NOMO-1 (cell line): Measurements from ENCODE around the gene UBE2E2.
"Not testable (repeated sequence)": the region's sequence is repeated elsewhere in the genome, so short reads cannot be mapped to it uniquely, and the experiment has no call there.

Experiments
- DNase-seq, 2 experiments: peaks; one replicate each; lab custom pipeline; 2025; ENCODE audit not compliant: unreplicated experiment in 2 of 2; lab: John Stamatoyannopoulos, UW

UBE2E2 gene

GRCh38 chr3:23320586-23321570 lies 117.8 kb downstream of the UBE2E2 start:
- no peak for DNase-seq

- peak; percentile 19 to 72 for DNase-seq
Observed at GRCh38 chr3:23324745-23325144, 121.6 kb downstream of the UBE2E2 start.

- peak in 1 of 2 experiments; percentile 5 for DNase-seq
Observed at GRCh38 chr3:23325466-23326065, 122.4 kb downstream of the UBE2E2 start.

GRCh38 chr3:23329471-23330105 lies 126.5 kb downstream of the UBE2E2 start:
- peak; percentile 36 to 80 for DNase-seq

GRCh38 chr3:23330568-23330967 lies 127.4 kb downstream of the UBE2E2 start:
- DNase-seq, result no peak

GRCh38 chr3:23331141-23331935 lies 128.2 kb downstream of the UBE2E2 start:
- no peak for DNase-seq

- DNase-seq, result no peak
Observed at GRCh38 chr3:23333633-23334032, 130.5 kb downstream of the UBE2E2 start.

- DNase-seq, result not testable (repeated sequence)
Observed at GRCh38 chr3:23336853-23337252, 133.7 kb downstream of the UBE2E2 start.

GRCh38 chr3:23341147-23341838 lies 138.2 kb downstream of the UBE2E2 start:
- DNase-seq, result peak; percentile 10 to 75

GRCh38 chr3:23342343-23342742 lies 139.2 kb downstream of the UBE2E2 start:
- DNase-seq, result no peak

GRCh38 chr3:23343509-23343908 lies 140.4 kb downstream of the UBE2E2 start:
- DNase-seq, result no peak

GRCh38 chr3:23344886-23345285 lies 141.8 kb downstream of the UBE2E2 start:
- DNase-seq, result no peak

GRCh38 chr3:23349444-23349843 lies 146.3 kb downstream of the UBE2E2 start:
- DNase-seq, result not testable (repeated sequence)

- DNase-seq, result no peak
Observed at GRCh38 chr3:23356169-23356568, 153.0 kb downstream of the UBE2E2 start.

- DNase-seq, result no peak
Observed at GRCh38 chr3:23356923-23357322, 153.8 kb downstream of the UBE2E2 start.

GRCh38 chr3:23359116-23359515 lies 156.0 kb downstream of the UBE2E2 start:
- no peak for DNase-seq

GRCh38 chr3:23365066-23365465 lies 161.9 kb downstream of the UBE2E2 start:
- no peak for DNase-seq

- DNase-seq, result no peak
Observed at GRCh38 chr3:23368731-23369130, 165.6 kb downstream of the UBE2E2 start.

- DNase-seq, result peak in 1 of 2 experiments; percentile 7
Observed at GRCh38 chr3:23372285-23372684, 169.2 kb downstream of the UBE2E2 start.
